ENCODE results near the gene TBX18.
A peak's percentile ranks its signal among the peaks of the same experiment; 100 is the strongest.

Gene TBX18

DNA sequence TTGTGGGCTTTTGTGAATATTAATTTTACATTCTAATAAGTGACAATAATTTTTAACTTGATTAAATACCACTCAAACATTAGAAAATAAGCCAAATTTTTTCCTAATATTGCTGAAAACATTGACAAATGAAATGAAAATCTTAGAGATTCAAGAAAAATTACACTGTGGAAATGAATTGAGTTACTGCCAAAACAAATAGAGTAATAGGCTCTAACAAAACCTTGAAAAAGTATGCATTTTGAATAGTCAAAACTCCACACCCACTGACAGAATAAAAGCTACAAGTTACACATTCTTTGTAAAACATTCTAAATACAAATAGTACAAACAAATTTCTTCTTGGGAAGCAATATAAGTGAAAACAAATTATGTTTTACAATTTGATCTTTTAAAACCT lies 5.9 kb downstream of the TBX18 start:
- in situ Hi-C loops (cut with HindIII; ENCODE audit: low pct_ligation_motif_present, low pct_unique_long_range_greater_than_20kb, low sequenced_read_pairs): no loop called here
- DNase-seq: no peak

DNA sequence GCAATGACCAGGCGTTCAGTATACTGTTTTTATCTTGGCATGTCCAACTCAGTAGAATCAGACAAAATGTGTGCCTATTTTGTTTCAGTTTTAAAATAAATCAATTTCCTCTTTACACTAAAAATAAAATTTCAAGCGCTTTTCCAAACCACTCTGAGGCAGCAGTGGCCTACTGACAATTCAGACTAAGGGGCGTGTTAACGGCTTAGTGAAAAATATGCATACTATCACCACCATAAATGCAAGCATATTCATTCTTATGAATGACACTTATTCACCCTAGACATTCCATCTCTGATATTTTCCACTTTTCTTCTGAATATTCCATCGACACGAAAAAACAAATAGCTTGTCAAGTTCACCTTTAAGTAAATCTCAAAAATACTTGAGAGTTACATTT lies 7.5 kb downstream of the TBX18 start:
- in situ Hi-C loops (cut with HindIII; ENCODE audit: low pct_ligation_motif_present, low pct_unique_long_range_greater_than_20kb, low sequenced_read_pairs): no loop called here
- DNase-seq: no peak

DNA sequence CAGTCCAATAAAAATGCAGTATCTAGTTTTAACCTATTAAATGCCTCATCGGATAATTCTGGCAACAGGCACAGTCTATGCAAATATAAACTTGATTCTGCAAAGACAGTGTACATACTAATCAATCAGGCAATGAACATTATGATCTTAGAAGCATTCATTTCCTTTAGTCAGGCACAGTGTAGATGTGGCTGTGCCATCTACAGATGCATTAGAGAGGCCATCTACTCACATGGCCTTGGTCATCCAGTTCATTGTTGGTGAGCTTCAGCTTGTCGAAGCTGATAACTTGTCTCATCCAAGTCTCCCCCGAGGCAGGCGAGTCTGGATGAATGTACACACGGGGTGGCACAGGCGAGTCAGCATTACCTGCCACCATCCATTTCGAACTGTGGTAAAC lies 7.9 kb downstream of the TBX18 start:
- in situ Hi-C loops (cut with HindIII; ENCODE audit: low pct_ligation_motif_present, low pct_unique_long_range_greater_than_20kb, low sequenced_read_pairs): no loop called here
- no peak for DNase-seq

DNA sequence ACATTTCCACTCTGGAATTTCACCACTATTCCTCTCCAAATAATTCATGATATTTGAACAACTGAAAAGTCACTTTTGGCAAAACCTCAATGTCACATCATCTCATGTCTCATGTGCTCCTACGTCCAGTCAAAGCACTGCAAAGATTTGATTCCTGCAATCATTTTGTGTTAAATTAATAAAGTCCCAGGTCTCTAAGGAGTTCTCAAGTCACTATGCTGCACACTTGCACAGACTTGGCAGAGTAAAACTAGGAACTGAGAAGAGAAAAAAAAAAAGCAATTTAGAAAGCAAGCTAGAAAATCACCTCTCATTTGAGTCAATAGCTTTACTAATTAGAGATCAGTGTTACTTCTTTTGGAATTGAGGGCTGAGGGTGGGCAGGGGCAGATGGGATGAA lies 11.2 kb downstream of the TBX18 start:
- in situ Hi-C loops (cut with HindIII; ENCODE audit: low pct_ligation_motif_present, low pct_unique_long_range_greater_than_20kb, low sequenced_read_pairs): no loop called here
- DNase-seq: no peak

DNA sequence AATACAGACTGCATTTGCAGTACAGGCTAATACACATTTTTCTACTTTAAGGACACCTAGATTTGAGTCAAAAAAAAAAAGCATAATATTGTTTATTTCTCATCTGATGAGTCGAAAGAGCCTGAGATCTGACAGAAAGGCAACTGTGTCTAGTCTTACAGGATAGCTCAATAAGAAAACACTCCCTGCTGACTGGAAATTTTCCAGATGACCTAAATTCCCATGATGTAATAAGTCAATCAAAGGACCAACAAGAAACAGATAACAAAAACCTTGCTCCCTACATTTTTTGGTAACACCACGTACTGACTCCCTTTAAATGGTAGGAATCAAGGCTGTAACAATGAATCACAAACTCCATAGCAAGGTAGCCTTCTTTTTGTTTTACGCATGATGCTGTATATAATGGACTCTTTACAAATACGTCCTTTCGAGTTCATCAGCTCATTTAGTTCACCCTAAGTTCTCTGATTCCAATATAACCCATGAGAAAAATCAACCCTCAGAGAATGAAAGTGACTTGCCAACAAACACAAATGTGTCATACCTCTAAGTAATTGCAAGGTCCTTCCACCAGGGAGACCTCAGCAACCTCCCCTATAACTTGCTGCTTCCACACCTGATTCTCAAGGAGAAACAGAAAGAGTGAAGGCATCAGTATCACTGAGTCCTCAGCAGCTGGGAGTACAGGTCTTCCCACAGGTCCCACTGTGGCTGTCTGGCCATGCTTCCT lies 12.1 kb downstream of the TBX18 start:
- in situ Hi-C loops (cut with HindIII; ENCODE audit: low pct_ligation_motif_present, low pct_unique_long_range_greater_than_20kb, low sequenced_read_pairs): no loop called here

DNA sequence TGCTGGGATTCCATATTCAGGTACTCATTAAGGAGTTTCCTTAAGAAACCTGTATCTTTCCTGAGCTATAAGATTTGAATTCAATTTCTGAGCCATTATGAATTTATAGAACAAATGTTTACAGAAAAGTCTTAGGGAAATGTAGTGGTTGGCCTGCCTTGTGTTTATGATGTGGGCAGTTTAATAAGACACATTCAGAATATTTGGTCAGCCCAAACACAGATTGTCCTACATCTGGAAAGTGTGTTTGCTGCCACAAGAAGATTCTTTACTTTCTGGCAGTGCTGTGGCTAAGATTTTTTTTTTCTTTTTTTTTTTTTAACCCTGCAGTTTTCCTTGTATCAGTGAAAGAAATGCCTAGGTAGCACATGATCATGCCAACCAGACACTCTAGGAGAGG lies 15.2 kb downstream of the TBX18 start:
- no peak for DNase-seq
- in situ Hi-C loops (cut with HindIII; ENCODE audit: low pct_ligation_motif_present, low pct_unique_long_range_greater_than_20kb, low sequenced_read_pairs): no loop called here

More for the DNA sequence above, 12.1 kb downstream of the TBX18 start:
- no peak for DNase-seq

DNA sequence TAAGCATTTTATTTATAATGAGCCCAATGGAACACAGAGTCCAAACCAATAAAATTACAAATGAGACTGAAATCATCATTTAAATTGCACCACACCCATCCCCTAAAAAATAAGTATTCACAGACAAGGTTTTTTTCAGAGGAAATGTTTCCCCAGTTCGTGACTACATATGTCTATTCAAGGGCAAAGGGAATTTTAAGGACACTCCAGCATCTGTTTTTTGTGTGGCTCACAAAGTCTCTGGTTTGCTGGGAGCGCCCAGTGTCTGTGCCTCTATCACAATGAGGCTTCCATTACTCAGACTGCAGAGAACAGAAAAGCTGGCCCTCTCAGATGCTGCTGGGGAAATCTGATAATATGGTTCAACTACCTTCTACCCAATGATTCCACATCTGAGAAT lies 16.0 kb downstream of the TBX18 start:
- in situ Hi-C loops (cut with HindIII; ENCODE audit: low pct_ligation_motif_present, low pct_unique_long_range_greater_than_20kb, low sequenced_read_pairs): no loop called here
- DNase-seq: no peak

DNA sequence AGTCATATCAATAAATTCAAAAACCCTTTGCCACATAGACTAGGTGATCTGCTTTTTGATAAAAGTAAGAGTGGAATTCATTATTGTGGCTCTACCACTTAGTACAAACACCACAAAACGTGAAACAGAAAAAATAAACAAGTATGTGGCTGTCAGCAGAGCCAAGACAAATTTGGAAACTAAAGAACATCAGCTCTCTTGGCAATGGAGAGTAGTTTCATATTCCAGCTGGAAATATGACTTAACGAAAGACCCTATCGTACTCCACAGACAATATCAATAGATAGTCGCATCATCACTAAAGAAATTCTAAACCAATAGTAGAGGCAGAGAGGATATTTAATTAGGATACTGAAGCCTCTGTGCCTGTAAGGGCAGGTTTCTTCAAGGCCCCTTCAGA lies 20.8 kb downstream of the TBX18 start:
- DNase-seq: no peak
- in situ Hi-C loops (cut with HindIII; ENCODE audit: low pct_ligation_motif_present, low pct_unique_long_range_greater_than_20kb, low sequenced_read_pairs): no loop called here

DNA sequence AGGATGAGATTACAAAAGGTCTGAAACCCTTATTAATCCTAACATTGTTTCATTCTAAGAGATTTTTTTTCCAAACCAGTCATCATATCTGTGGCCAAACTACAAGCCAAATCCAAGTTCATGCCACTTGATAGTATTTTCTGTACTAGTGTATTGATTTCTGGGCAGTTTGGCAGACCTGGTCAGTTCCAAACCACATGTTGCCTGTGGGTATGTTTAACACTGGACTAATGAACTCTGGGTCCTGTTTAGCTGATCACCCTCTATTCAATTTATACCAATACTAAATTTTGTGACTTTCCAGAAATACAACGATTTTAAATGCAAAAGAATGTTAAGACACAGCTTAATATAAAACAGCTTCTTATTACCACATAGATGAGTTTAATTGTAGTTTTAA lies 24.0 kb downstream of the TBX18 start:
- in situ Hi-C loops (cut with HindIII; ENCODE audit: low pct_ligation_motif_present, low pct_unique_long_range_greater_than_20kb, low sequenced_read_pairs): no loop called here

DNA sequence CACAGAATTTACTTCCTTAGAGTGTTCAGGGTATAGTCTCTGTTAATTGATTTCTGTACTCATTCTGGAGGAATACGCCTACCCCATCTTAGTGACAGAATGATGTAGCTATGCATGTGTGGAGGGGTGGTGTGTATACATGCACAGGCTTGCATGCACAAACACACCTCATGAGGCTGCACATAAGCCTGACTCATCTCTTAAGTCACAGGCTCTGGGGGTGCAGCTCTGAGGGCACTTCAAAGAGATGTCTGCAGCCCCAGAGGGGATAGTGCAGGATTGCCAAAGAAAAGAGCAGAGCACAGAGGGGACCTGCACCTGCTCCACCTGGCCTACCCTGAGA lies 24.6 kb downstream of the TBX18 start:
- no peak for DNase-seq
- in situ Hi-C loops (cut with HindIII; ENCODE audit: low pct_ligation_motif_present, low pct_unique_long_range_greater_than_20kb, low sequenced_read_pairs): no loop called here

More for the DNA sequence above, 24.0 kb downstream of the TBX18 start:
- no peak for DNase-seq

DNA sequence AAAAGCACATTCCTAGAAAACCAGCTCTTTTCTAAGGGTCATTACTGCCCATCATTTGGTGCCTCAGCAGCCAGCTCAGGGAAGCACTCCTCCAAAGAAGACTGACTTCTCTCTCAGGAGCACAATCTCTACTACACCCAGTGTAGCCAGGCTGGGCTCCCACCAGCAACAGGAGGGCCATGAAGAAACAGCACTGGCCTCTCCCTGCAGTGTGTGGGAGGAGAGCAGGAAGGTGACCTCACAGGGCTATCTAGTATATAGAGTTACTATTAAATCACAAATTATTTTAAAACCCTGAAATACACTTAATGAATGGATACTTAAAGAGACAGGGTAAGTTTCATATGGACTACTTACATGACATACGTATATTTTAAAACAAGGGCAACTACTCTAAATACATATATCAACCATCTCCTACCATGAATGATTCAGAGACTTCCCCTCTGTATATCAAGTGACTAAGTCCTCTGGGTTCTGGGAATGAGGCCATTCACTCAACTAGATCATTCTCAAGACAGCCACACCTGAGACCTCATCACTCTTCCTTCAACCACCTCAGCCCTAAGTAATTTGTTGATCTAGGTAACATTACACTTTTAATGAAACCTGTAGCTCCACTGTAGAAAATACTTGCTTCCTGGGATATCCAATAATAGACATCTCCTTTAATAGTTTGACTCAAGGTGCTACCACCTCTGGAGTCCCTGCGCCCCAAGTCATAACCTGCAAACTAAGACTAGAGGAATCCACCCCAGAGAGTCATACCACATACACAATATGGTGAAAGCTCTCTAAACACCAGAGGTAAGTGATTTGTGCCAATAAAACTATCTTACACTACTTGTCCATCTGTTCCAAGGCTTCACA lies 25.2 kb downstream of the TBX18 start:
- in situ Hi-C loops (cut with HindIII; ENCODE audit: low pct_ligation_motif_present, low pct_unique_long_range_greater_than_20kb, low sequenced_read_pairs): no loop called here
- no peak for DNase-seq

DNA sequence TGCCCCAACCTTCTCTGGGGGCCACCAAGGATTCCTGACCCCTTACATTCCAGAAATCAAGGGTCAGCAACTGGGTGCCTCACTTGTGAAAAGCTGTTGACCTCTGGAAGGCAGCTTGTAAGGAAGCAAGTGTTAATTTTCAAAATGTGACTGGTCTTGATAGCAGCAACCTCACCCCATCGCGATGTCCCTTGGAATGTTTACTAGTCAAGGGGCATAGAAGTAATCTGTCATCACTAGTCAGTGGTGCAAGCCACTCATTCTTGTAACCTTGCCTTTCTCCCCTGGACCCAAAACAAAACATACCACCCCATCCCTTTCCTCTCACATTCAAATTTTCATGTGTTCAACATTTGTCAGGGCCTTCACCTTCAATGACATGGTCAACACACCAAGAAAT lies 30.5 kb downstream of the TBX18 start:
- in situ Hi-C loops (cut with HindIII; ENCODE audit: low pct_ligation_motif_present, low pct_unique_long_range_greater_than_20kb, low sequenced_read_pairs): no loop called here

DNA sequence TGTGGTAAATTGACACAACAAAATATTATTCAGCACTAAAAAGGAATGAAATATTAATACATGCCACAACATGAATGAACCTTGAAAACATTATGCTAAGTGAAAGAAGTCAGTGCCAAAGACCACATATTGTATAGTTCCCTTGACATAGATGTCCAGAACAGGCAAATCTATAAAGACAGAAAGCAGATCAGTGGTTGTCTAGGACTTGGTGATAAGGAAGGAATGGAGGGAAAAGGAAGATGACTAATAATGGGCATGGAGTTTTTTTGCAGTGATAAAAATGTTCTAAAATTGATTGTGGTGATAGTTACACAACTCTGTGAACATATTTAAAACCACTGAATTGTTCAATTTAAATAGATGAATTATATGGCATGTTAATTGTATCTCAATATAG lies 32.5 kb downstream of the TBX18 start:
- no peak for DNase-seq
- in situ Hi-C loops (cut with HindIII; ENCODE audit: low pct_ligation_motif_present, low pct_unique_long_range_greater_than_20kb, low sequenced_read_pairs): no loop called here

More for the DNA sequence above, 30.5 kb downstream of the TBX18 start:
- DNase-seq: no peak

DNA sequence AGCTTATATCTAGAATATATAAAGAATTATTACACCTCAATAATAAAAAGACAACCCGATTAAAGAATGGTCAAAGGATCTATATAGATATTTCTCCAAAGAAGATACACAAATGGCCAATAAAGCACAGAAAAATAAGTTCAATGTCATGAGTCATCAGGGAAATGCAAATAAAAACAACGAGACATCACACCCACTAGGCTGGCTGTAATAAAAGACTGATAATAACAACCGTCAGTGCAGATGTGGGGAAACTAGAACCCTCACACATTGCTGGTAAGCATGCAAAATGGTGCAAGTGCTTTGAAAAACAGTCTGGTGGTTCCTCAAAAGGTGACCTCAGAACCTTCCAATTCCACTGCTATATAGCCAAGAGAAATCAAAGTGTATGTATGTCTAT lies 33.0 kb downstream of the TBX18 start:
- in situ Hi-C loops (cut with HindIII; ENCODE audit: low pct_ligation_motif_present, low pct_unique_long_range_greater_than_20kb, low sequenced_read_pairs): no loop called here
- DNase-seq: no peak

DNA sequence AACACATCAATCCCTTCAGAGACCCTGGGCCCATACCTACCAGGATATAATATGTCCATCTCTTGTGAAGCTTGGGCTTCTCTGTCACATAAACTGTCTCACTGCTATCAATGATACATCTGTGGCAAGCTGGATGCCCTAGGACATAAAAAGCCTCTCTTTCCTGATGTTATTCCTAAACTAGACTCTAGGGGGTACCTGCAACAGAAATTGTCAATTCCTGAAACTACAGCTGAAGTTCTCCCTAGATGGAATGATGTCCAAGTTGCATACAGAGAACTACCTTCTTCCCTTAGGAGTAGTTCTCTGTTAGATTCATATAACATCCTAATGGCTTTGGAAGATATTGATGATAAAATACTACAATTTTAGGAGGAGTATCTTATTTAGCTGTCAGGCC lies 35.8 kb downstream of the TBX18 start:
- peak; percentile 41 for DNase-seq
- in situ Hi-C loops (cut with HindIII; ENCODE audit: low pct_ligation_motif_present, low pct_unique_long_range_greater_than_20kb, low sequenced_read_pairs): no loop called here

DNA sequence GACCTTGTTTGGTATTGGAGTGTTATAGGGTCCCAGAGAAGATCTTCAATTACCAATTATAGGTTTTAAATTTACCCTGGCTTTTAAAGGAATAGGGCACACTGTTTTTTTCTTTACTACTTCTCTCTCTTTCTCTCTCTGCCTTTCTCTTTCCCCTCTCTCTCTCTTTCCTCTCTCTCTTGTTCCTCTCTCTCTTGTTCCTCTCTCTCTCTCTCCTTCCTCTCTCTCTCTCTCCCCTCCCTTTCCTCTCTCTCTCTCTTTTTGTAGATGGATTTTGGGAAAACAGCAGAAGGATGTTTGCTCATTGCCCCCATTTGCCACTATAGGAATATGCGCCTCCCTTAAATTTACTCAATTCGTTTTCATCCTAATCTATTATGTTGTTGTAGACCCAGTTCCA lies 45.2 kb downstream of the TBX18 start:
- in situ Hi-C loops (cut with HindIII; ENCODE audit: low pct_ligation_motif_present, low pct_unique_long_range_greater_than_20kb, low sequenced_read_pairs): no loop called here
- no peak for DNase-seq

DNA sequence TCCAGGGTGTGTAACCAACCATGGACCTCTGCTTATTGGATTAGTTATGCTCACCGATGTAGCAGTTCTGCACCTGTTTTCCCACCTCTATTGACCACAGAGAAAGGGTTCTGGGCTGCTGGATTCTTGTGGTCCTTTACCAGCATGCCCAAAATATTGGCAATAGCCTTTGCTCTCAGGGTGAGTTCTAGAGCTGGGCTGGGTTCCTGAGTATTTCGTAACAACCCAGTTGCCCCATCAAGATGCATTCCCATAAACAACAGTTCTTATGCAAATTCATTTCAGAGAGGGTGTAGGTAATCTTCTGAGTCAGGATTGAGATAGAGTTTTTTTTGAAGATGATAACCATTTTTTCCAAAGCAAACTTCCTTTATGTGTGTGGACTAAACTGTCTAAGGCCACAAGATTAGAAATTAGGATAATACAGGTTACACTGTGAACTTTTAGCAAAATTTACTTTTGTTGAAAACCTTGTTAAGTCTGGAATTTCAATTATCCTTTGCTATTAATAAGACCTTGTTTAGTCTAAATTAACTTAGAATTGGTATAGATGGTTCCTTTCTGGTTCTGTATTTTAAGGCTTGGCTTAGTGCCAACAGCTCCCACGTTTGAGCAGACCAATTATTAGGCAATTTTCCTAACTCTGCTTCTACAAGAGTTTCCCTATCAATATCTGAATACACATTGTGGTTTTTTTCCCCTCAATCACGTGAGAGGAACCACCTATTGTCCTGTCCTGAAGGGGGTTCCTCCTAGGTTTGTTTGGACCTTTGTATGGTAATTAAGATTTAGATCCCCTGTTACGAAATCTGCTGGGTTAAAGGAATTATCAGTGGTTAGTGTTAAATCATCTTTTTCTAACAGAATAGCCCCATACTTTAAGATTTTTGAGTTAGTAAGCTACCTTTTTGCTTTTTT lies 46.1 kb downstream of the TBX18 start:
- DNase-seq: no peak
- in situ Hi-C loops (cut with HindIII; ENCODE audit: low pct_ligation_motif_present, low pct_unique_long_range_greater_than_20kb, low sequenced_read_pairs): no loop called here

DNA sequence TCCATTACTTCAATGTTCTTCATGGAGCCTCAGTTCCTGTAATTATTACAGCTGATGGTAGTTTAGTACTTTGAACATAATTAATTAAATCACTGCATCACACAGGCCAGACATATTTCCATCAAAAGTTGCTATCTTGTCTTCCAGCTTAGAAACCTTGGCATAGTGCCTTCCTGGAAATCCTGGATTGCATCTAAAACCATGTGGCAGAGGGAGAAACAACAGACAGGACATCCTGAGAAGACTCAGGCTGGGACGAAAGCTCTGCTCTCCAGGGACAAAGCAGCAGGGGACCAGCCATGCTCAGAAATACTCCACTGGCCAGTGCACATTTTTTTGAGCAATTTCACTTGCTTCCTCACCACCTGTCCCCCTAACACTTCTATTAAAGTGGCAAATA lies 55.3 kb downstream of the TBX18 start:
- no peak for DNase-seq
- in situ Hi-C loops (cut with HindIII; ENCODE audit: low pct_ligation_motif_present, low pct_unique_long_range_greater_than_20kb, low sequenced_read_pairs): no loop called here

DNA sequence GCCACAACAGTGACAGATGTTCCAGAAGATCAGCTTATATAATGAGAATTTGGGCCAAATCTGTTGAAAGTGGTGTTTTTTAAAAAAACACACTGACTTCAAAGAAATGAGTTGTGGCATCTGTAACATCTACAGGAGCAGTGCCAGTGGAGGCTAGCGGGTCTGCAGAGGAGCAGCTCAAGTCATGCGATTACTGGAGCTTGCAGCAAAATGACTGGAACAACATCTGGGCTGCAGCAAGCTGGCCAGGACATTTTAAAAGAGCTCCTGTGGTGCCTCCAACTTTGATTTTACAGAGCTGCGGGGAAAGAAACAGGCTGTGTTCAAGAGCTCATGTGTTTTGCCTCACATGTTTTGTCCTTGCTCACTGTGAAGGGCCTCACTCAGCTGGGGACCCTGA lies 57.2 kb downstream of the TBX18 start:
- no peak for DNase-seq
- in situ Hi-C loops (cut with HindIII; ENCODE audit: low pct_ligation_motif_present, low pct_unique_long_range_greater_than_20kb, low sequenced_read_pairs): no loop called here

Measured in ACHN (cell line).